H9 (cell line): ENCODE measurements around the gene IQSEC2. TPM values are rescaled to one million over a fixed set of nuclear protein-coding genes. Genes with fewer than 3 reads are reported as not detected.

ENCODE experiments used
- DNase-seq: peaks from one replicate; pipeline ENCODE4 v3.0.0-alpha.2; 2017
- H2AFZ ChIP-seq: one replicate; pipeline ENCODE4 v1.6.1; 2013; ENCODE audit warnings: mild to moderate bottlenecking, low read length, control low read depth, moderate library complexity
- H2AK5ac ChIP-seq: 2 replicates; pipeline ENCODE4 v1.6.1; 2013; ENCODE audit warnings: low read length, control low read depth, mixed read lengths; ENCODE audit not compliant: insufficient read length
- H2BK120ac ChIP-seq: one replicate; pipeline ENCODE4 v1.6.1; 2013; ENCODE audit warnings: low read depth, mild to moderate bottlenecking, low read length, control low read depth, inconsistent platforms; ENCODE audit not compliant: poor library complexity, severe bottlenecking
- H2BK12ac ChIP-seq: 2 replicates; pipeline ENCODE4 v1.6.1; 2013; ENCODE audit warnings: low read length, control low read depth, mixed read lengths, low read depth; ENCODE audit not compliant: insufficient read length
- H2BK15ac ChIP-seq: 2 replicates; pipeline ENCODE4 v1.6.1; 2013; ENCODE audit warnings: low read depth, low read length, control low read depth
- H2BK20ac ChIP-seq: one replicate; pipeline ENCODE4 v1.6.1; 2013; ENCODE audit warnings: low read depth, mild to moderate bottlenecking, low read length, control low read depth, inconsistent platforms; ENCODE audit not compliant: poor library complexity, severe bottlenecking
- H2BK5ac ChIP-seq: 2 replicates; pipeline ENCODE4 v1.6.1; 2013; ENCODE audit warnings: low read length, control low read depth, mixed read lengths; ENCODE audit not compliant: insufficient read length
- H3K14ac ChIP-seq: 2 replicates; pipeline ENCODE4 v1.6.1; 2013; ENCODE audit warnings: low read length, control low read depth; ENCODE audit not compliant: insufficient read depth
- H3K18ac ChIP-seq: 2 replicates; pipeline ENCODE4 v1.6.1; 2013; ENCODE audit warnings: low read depth, mild to moderate bottlenecking, mixed read lengths, low read length, control low read depth; ENCODE audit not compliant: insufficient read length
- H3K23ac ChIP-seq: 2 replicates; pipeline ENCODE4 v1.6.1; 2013; ENCODE audit warnings: low read length, control low read depth, mixed read lengths, low read depth; ENCODE audit not compliant: insufficient read length
- H3K23me2 ChIP-seq: 2 replicates; pipeline ENCODE4 v1.6.1; 2013; ENCODE audit warnings: low read depth, mild to moderate bottlenecking, mixed read lengths, low read length, control low read depth; ENCODE audit not compliant: insufficient read length, poor library complexity, severe bottlenecking
- H3K27ac ChIP-seq: 2 replicates; pipeline ENCODE4 v1.5.1; 2013; ENCODE audit warnings: low read length, control low read depth, mixed read lengths, low read depth; ENCODE audit not compliant: insufficient read length
- H3K27me3 ChIP-seq: 2 replicates; pipeline ENCODE4 v1.6.1; 2013; ENCODE audit warnings: low read length, control low read depth, inconsistent platforms; ENCODE audit not compliant: insufficient read depth
- H3K4ac ChIP-seq: 2 replicates; pipeline ENCODE4 v1.6.1; 2013; ENCODE audit warnings: low read depth, mild to moderate bottlenecking, control low read depth, inconsistent platforms, low read length, moderate library complexity
- H3K4me1 ChIP-seq: 2 replicates; pipeline ENCODE4 v1.6.1; 2013; ENCODE audit warnings: low read length, control low read depth, inconsistent platforms; ENCODE audit not compliant: insufficient read depth
- H3K4me2 ChIP-seq: 2 replicates; pipeline ENCODE4 v1.6.1; 2013; ENCODE audit warnings: low read length, control low read depth, mixed read lengths; ENCODE audit not compliant: insufficient read length, insufficient read depth
- H3K56ac ChIP-seq: 2 replicates; pipeline ENCODE4 v1.6.1; 2013; ENCODE audit warnings: low read depth, mild to moderate bottlenecking, mixed read lengths, low read length, control low read depth; ENCODE audit not compliant: insufficient read length
- H3K79me1 ChIP-seq: 2 replicates; pipeline ENCODE4 v1.6.1; 2013; ENCODE audit warnings: low read depth, mild to moderate bottlenecking, moderate library complexity, low read length, control low read depth, inconsistent platforms; ENCODE audit not compliant: insufficient read depth, poor library complexity, severe bottlenecking
- H3K79me2 ChIP-seq: 2 replicates; pipeline ENCODE4 v1.6.1; 2013; ENCODE audit warnings: low read length, control low read depth, inconsistent platforms; ENCODE audit not compliant: insufficient read depth
- H3K9ac ChIP-seq: 2 replicates; pipeline ENCODE4 v1.6.1; 2013; ENCODE audit warnings: low read length, control low read depth, mixed read lengths; ENCODE audit not compliant: insufficient read length; ENCODE audit errors: extremely low read depth
- H3K9me3 ChIP-seq: one replicate; pipeline ENCODE4 v1.6.1; 2013; ENCODE audit warnings: low read depth, low read length, inconsistent platforms; ENCODE audit not compliant: control insufficient read depth
- H3T11ph ChIP-seq: one replicate; pipeline ENCODE4 v1.6.1; 2013; ENCODE audit warnings: mild to moderate bottlenecking, low read length, control low read depth, inconsistent platforms
- H4K20me1 ChIP-seq: one replicate; pipeline ENCODE4 v1.6.1; 2013; ENCODE audit not compliant: control insufficient read depth, insufficient read length, insufficient read depth
- H4K5ac ChIP-seq: 2 replicates; pipeline ENCODE4 v1.6.1; 2013; ENCODE audit warnings: low read depth, mild to moderate bottlenecking, mixed read lengths, low read length, control low read depth; ENCODE audit not compliant: insufficient read length
- H4K8ac ChIP-seq: replicated peaks from 2 replicates; pipeline ENCODE4 v1.6.1; 2013; ENCODE audit warnings: low read length, control low read depth, mixed read lengths, low read depth; ENCODE audit not compliant: insufficient read length
- H4K91ac ChIP-seq: 2 replicates; pipeline ENCODE4 v1.6.1; 2013; ENCODE audit warnings: low read depth, mild to moderate bottlenecking, moderate library complexity, mixed read lengths, low read length, control low read depth; ENCODE audit not compliant: insufficient read length
- H3K27ac Mint-ChIP-seq, 3 experiments: 2 replicates in 2 of 3; 3 replicates in 1 of 3; pipeline ENCODE4 v1.8.0; 2020 to 2021; ENCODE audit warnings: mixed read lengths in 3 of 3, mild to moderate bottlenecking in 1 of 3, moderate library complexity in 1 of 3
- H3K27me3 Mint-ChIP-seq: 2 replicates; pipeline ENCODE4 v1.8.0; 2021; ENCODE audit warnings: low read depth, mild to moderate bottlenecking, moderate library complexity, mixed read lengths
- H3K36me3 Mint-ChIP-seq, 3 experiments: 2 replicates in 2 of 3; 3 replicates in 1 of 3; pipeline ENCODE4 v1.8.0; 2020 to 2021; ENCODE audit warnings: low read depth in 3 of 3, mixed read lengths in 3 of 3; ENCODE audit not compliant: insufficient read depth in 1 of 3
- H3K4me1 Mint-ChIP-seq, 2 experiments: 2 replicates each; pipeline ENCODE4 v1.8.0; 2020; ENCODE audit warnings: mixed read lengths in 2 of 2
- H3K4me3 Mint-ChIP-seq, 2 experiments: 2 replicates in 1 of 2; 3 replicates in 1 of 2; pipeline ENCODE4 v1.8.0; 2020 to 2021; ENCODE audit warnings: mild to moderate bottlenecking in 2 of 2, mixed read lengths in 2 of 2, moderate library complexity in 1 of 2
- H3K9me3 Mint-ChIP-seq, 2 experiments: 2 replicates in 1 of 2; 3 replicates in 1 of 2; pipeline ENCODE4 v1.8.0; 2020; ENCODE audit warnings: mild to moderate bottlenecking in 2 of 2, mixed read lengths in 2 of 2, moderate library complexity in 1 of 2
- WGBS: extraction: QIAGEN DNeasy Blood & Tissue Kit; methylation state at CpG from one replicate; pipeline ENCODE4 v1.1.7; 2013; ENCODE audit warnings: missing lambda C conversion rate, low lambda C conversion rate, mixed read lengths; ENCODE audit not compliant: insufficient read length; ENCODE audit errors: extremely low coverage; 5-methylcytosine and 5-hydroxymethylcytosine counted together
- total RNA-seq: library from RNA; stranded (reverse); gene quantifications from 2 replicates; pipeline ENCODE4 v1.2.1, GENCODE V29; 2021
- TF ChIP-seq, protein P1 (sequence below): fragments of 200-600 bp; sonication (generic); conservative IDR thresholded peaks from 3 replicates; pipeline ENCODE4 v1.8.0; 2021; ENCODE audit warnings: antibody characterized with exemption, mild to moderate bottlenecking

Gene IQSEC2
- total RNA-seq, 1 experiment from 2014 or later: 7.0 TPM

DNA sequence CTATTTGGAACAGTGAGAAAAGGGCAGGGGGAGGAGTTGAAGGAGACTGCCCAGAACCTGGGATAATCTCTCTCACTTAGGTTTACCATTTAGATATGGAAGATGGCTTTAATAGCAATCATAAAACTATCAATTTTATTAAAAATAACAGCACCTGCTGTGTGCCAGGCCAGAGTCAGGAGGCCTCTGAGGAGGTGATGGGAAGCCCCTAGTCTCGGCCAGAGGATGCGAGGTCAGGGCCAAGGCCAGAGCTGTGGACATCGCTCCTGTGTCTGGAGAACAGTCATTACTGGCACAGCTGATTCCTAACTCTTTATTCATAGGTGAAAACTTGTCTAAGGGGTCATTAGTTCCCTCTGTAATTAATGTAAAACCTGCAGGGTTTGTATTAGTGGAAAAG, 4.2 kb upstream of the IQSEC2 start:
- no peak overlapping the region for H3K27ac Mint-ChIP-seq
- H3K4ac ChIP-seq: no peak overlapping the region
- no peaks in the 10 kb centered on the region for H3K4me1 ChIP-seq
- peaks cover 0 to 6% (median 3%) of the 10 kb centered on the region in 3 experiments; a peak in 5 of 7 replicates for H3K36me3 Mint-ChIP-seq
- no peak overlapping the region for H3K18ac ChIP-seq
- H3K27me3 ChIP-seq: no peaks in the 10 kb centered on the region
- H2BK20ac ChIP-seq: no peak overlapping the region
- no peaks in the 10 kb centered on the region for H4K20me1 ChIP-seq
- TF ChIP-seq, protein P1, sequence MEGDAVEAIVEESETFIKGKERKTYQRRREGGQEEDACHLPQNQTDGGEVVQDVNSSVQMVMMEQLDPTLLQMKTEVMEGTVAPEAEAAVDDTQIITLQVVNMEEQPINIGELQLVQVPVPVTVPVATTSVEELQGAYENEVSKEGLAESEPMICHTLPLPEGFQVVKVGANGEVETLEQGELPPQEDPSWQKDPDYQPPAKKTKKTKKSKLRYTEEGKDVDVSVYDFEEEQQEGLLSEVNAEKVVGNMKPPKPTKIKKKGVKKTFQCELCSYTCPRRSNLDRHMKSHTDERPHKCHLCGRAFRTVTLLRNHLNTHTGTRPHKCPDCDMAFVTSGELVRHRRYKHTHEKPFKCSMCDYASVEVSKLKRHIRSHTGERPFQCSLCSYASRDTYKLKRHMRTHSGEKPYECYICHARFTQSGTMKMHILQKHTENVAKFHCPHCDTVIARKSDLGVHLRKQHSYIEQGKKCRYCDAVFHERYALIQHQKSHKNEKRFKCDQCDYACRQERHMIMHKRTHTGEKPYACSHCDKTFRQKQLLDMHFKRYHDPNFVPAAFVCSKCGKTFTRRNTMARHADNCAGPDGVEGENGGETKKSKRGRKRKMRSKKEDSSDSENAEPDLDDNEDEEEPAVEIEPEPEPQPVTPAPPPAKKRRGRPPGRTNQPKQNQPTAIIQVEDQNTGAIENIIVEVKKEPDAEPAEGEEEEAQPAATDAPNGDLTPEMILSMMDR: no peak
- no peak overlapping the region for H3K27ac ChIP-seq
- H3K4me1 Mint-ChIP-seq: peaks cover 17 to 40% of the 10 kb centered on the region in 2 experiments
- no peak for DNase-seq
- no peak overlapping the region for H2AK5ac ChIP-seq
- WGBS: no CpG with 5 or more reads among the region's 3 CpGs
- H4K5ac ChIP-seq: no peak overlapping the region
- H3K14ac ChIP-seq: no peak overlapping the region
- H2BK12ac ChIP-seq: no peak overlapping the region
- no peak overlapping the region for H3K4me2 ChIP-seq
- H3K56ac ChIP-seq: no peak overlapping the region
- no peaks in the 10 kb centered on the region for H3K79me2 ChIP-seq
- no peaks in the 10 kb centered on the region for H3K23me2 ChIP-seq
- no peaks in the 10 kb centered on the region for H3K27me3 Mint-ChIP-seq
- H2BK120ac ChIP-seq: no peak overlapping the region
- peaks cover 19% of the 10 kb centered on the region for H3K9me3 ChIP-seq
- H3T11ph ChIP-seq: no peak overlapping the region
- no peak overlapping the region for H4K91ac ChIP-seq
- no peak overlapping the region for H3K4me3 Mint-ChIP-seq
- H2BK15ac ChIP-seq: no peak overlapping the region
- H2BK5ac ChIP-seq: no peak overlapping the region
- H3K9ac ChIP-seq: no peak overlapping the region
- no peaks in the 10 kb centered on the region for H3K79me1 ChIP-seq
- H4K8ac ChIP-seq: no peak overlapping the region
- H2AFZ ChIP-seq: no peak overlapping the region
- H3K9me3 Mint-ChIP-seq: peaks cover 70 to 79% of the 10 kb centered on the region in 2 experiments
- no peak overlapping the region for H3K23ac ChIP-seq
